ENCODE data around the gene EVC. TPM values are rescaled to one million over a fixed set of nuclear protein-coding genes. Genes with fewer than 3 reads are reported as not detected.

The EVC gene
- polyA plus RNA-seq, 4 donors, result 0.22 to 2.4 (median 1.1) TPM

DNA sequence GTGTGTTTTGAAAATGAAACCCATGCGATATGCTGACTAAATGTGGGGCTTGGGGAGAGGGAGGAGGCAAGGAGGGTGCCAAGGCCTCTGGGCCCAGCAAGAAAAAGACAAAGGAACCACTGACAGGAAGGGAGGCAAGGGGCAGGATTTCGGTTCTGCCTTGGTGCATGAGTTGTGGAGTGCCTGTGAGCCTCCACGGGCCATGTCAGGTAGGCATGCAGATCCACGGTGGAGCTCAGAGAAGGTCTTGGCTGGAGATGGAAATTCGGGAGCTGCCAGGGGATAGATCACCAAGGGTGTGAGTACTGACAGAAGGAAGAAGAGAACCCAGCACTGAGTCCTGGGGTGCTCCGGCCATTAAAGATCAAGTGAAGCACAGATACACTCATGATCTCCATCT lies 6.7 kb upstream of the EVC start:
- H3K27ac ChIP-seq (ENCODE audit: low read depth in 1 of 3, low read length in 2 of 3), result no peak overlapping the region
- H3K27me3 ChIP-seq (ENCODE audit: control insufficient read depth in 3 of 3, insufficient read depth in 3 of 3, low read length in 3 of 3), result peaks cover 2 to 21% (median 4%) of the 10 kb centered on the region in 3 donors
- peaks cover 0 to 4% of the 10 kb centered on the region in 2 donors for H3K9me3 ChIP-seq (ENCODE audit: control insufficient read depth in 2 of 2, insufficient read depth in 1 of 2, low read depth in 1 of 2, low read length in 1 of 2)
- H3K4me1 ChIP-seq (ENCODE audit: control insufficient read depth in 3 of 3, insufficient read depth in 2 of 3, low read depth in 1 of 3, low read length in 2 of 3), result peaks cover 0 to 6% (median 0%) of the 10 kb centered on the region in 3 donors
- 90 to 91% (median 91%) methylated on average over 6 of the region's 6 CpGs for WGBS, 3 donors
- no peak for DNase-seq
- no peak for FAIRE-seq
- H3K4me3 ChIP-seq (ENCODE audit: low read depth in 1 of 3, low read length in 3 of 3), result no peak overlapping the region
- no peaks in the 10 kb centered on the region for H3K36me3 ChIP-seq (ENCODE audit: control insufficient read depth in 3 of 3, insufficient read depth in 2 of 3, low read depth in 1 of 3, low read length in 3 of 3)

DNA sequence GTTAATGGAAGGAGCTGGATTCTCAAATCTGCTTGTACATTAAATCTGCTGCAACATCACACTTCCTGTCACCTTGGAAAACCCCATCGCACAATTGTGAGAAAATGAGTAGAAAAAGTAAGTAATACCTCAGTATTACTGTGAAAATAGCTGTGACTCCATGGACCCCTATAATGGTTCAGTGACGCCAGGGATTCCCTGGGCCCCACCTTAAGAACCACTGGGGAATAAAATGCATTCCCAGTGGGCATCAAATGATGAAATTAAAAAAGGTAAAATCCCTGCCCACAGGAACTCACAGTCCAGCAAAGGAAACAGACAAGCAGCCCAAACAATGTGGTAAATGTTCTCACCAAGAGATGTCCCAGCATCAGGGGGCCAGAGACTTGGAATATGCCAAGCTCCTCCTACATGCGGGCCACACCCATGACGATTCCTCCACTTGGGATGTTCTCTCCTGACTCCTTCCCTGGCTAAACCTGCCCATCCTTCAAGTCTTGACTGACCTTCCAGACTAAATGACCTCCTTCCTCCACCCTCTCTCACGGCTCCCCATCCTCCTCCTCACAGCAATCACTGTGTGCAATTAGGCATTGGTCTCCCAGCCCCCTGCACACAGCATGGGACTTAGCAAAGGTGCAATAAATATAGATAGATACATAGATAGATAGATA lies 5.2 kb upstream of the EVC start:
- Histone ChIP-seq H3K9me3 (ENCODE audit: control insufficient read depth in 2 of 2, insufficient read depth in 1 of 2, low read depth in 1 of 2, low read length in 1 of 2) (peaks cover 0 to 4% of the 10 kb centered on the region in 2 donors), H3K4me3 (ENCODE audit: low read depth in 1 of 3, low read length in 3 of 3) (no peak overlapping the region), H3K27me3 (ENCODE audit: control insufficient read depth in 3 of 3, insufficient read depth in 3 of 3, low read length in 3 of 3) (peaks cover 2 to 35% (median 5%) of the 10 kb centered on the region in 3 donors), H3K36me3 (ENCODE audit: control insufficient read depth in 3 of 3, insufficient read depth in 2 of 3, low read depth in 1 of 3, low read length in 3 of 3) (no peaks in the 10 kb centered on the region), H3K27ac (ENCODE audit: low read depth in 1 of 3, low read length in 2 of 3) (no peak overlapping the region), H3K4me1 (ENCODE audit: control insufficient read depth in 3 of 3, insufficient read depth in 2 of 3, low read depth in 1 of 3, low read length in 2 of 3) (peaks cover 0 to 6% (median 0%) of the 10 kb centered on the region in 3 donors)
- DNase-seq (peak; percentile 10 to 49), FAIRE-seq (no peak)
- WGBS, 3 donors, result 75 to 84% (median 80%) methylated on average over 5 of the region's 5 CpGs

DNA sequence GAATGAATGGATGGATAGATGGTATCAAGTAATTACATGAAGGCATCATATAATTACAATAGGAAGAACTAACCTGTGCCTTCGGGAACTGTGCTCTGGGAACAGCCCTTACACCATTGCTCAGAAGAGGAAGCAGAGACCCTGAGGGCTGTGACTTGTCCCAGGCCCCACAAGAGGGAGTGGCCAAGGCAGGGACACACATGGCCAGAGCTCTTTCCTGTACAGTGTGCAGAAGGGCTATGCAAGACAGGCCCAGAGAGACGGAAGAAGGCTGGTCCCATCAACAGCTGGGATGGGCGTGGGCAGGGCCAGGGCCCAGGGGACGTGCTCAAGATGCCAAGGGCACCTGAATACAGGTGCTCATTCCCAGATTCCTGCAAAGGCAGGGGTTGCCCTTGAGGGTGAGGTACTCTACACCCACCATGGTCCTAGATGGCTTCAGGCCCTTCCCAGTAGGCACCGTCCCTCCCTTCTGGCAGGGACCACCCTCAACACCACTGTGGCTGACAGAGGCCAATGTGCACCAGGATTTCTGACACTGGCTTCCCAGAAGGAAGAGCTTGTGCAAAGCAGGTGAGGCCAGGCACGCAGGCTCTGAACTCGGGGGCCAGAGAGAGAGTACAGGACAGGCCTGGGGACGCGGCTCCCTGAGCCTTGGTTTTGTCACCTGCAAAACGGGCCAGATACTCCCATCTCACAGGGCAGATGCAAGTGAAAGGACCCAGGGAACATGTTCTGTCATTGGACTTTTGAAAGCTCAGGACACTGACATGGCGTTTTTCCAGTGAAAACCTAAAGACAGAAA lies 4.3 kb upstream of the EVC start:
- FAIRE-seq, result no peak
- 87 to 91% (median 88%) methylated on average over 11 of the region's 11 CpGs for WGBS, 3 donors
- Histone ChIP-seq H3K9me3 (ENCODE audit: control insufficient read depth in 2 of 2, insufficient read depth in 1 of 2, low read depth in 1 of 2, low read length in 1 of 2) (peaks cover 0 to 4% of the 10 kb centered on the region in 2 donors), H3K36me3 (ENCODE audit: control insufficient read depth in 3 of 3, insufficient read depth in 2 of 3, low read depth in 1 of 3, low read length in 3 of 3) (no peaks in the 10 kb centered on the region), H3K27ac (ENCODE audit: low read depth in 1 of 3, low read length in 2 of 3) (no peak overlapping the region), H3K4me1 (ENCODE audit: control insufficient read depth in 3 of 3, insufficient read depth in 2 of 3, low read depth in 1 of 3, low read length in 2 of 3) (peaks cover 0 to 6% (median 0%) of the 10 kb centered on the region in 3 donors), H3K4me3 (ENCODE audit: low read depth in 1 of 3, low read length in 3 of 3) (no peak overlapping the region), H3K27me3 (ENCODE audit: control insufficient read depth in 3 of 3, insufficient read depth in 3 of 3, low read length in 3 of 3) (peaks cover 2 to 40% (median 9%) of the 10 kb centered on the region in 3 donors)
- DNase-seq, result no peak

DNA sequence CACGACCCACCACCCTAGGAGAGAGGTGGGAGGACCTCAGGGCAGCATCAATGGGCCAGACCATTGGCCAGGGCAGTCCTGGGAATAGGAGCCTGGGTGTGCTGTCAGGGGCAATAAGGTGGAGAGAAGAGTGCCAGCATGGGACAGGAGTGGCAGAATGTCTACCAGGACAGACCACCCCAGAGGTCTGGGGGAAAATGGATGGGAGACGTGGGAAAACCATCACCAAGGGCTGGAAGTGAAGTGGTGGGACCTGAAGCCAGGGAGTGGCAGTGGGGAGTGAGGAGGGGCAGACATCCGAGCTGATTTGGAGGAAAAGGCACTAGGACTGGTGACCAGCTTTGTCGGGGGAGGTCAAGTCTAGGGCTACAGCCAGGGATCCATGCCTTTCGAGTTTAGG lies 3.6 kb upstream of the EVC start:
- no peak overlapping the region for H3K27ac ChIP-seq (ENCODE audit: low read depth in 1 of 3, low read length in 2 of 3)
- 50 to 55% (median 51%) methylated on average over 5 of the region's 5 CpGs for WGBS, 3 donors
- peaks cover 2 to 47% (median 9%) of the 10 kb centered on the region in 3 donors for H3K27me3 ChIP-seq (ENCODE audit: control insufficient read depth in 3 of 3, insufficient read depth in 3 of 3, low read length in 3 of 3)
- FAIRE-seq (no peak), DNase-seq (no peak)
- peaks cover 0 to 6% (median 0%) of the 10 kb centered on the region in 3 donors for H3K4me1 ChIP-seq (ENCODE audit: control insufficient read depth in 3 of 3, insufficient read depth in 2 of 3, low read depth in 1 of 3, low read length in 2 of 3)
- H3K9me3 ChIP-seq (ENCODE audit: control insufficient read depth in 2 of 2, insufficient read depth in 1 of 2, low read depth in 1 of 2, low read length in 1 of 2), result peaks cover 0 to 4% of the 10 kb centered on the region in 2 donors
- H3K36me3 ChIP-seq (ENCODE audit: control insufficient read depth in 3 of 3, insufficient read depth in 2 of 3, low read depth in 1 of 3, low read length in 3 of 3), result no peaks in the 10 kb centered on the region
- no peak overlapping the region for H3K4me3 ChIP-seq (ENCODE audit: low read depth in 1 of 3, low read length in 3 of 3)

DNA sequence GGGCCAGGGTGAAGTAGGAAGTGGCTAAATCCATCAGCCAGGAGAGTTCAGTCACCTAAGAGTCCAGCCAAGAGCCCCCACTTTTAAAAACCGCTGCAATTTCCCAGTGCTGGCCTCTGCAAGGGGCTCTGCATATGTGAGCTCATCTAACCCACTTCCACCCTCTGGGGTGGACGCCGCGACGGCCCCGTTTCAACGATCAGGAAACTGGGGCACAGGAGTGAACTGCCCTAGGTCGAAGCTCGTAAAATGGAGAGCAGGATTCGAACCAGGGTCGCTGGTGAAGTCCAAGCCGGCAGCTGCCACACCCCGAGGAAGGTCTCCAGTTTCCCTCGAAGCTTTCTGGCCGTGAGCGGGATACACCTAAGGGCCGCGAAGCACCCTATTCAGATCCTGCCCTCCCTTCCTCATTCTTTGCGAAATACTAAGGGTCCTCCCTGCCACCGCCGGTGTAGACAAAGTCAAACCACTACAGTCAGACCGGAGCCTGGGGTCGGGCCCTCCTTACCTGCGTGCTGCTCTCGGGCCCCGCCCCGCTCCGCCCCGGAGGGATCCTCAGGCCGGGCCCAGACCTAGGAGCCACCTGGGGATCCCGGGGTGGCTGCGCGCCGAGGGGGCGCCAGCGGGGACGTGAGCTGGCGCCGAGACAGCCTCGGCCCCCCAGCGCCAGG lies 3.1 kb upstream of the EVC start:
- peaks cover 0 to 4% of the 10 kb centered on the region in 2 donors for H3K9me3 ChIP-seq (ENCODE audit: control insufficient read depth in 2 of 2, insufficient read depth in 1 of 2, low read depth in 1 of 2, low read length in 1 of 2)
- 3 to 12% (median 10%) methylated on average over 41 of the region's 41 CpGs for WGBS, 3 donors
- H3K4me1 ChIP-seq (ENCODE audit: control insufficient read depth in 3 of 3, insufficient read depth in 2 of 3, low read depth in 1 of 3, low read length in 2 of 3), result peaks cover 0 to 6% (median 0%) of the 10 kb centered on the region in 3 donors
- H3K4me3 ChIP-seq (ENCODE audit: low read depth in 1 of 3, low read length in 3 of 3), result peak overlapping the region in 2 of 3 donors; percentile 37 to 47
- no peaks in the 10 kb centered on the region for H3K36me3 ChIP-seq (ENCODE audit: control insufficient read depth in 3 of 3, insufficient read depth in 2 of 3, low read depth in 1 of 3, low read length in 3 of 3)
- no peak for FAIRE-seq
- H3K27ac ChIP-seq (ENCODE audit: low read depth in 1 of 3, low read length in 2 of 3), result peak overlapping the region in 2 of 3 donors; percentile 30 to 56
- DNase-seq, result peak in 1 of 2 donors; percentile 18
- peaks cover 4 to 52% (median 9%) of the 10 kb centered on the region in 3 donors for H3K27me3 ChIP-seq (ENCODE audit: control insufficient read depth in 3 of 3, insufficient read depth in 3 of 3, low read length in 3 of 3)

DNA sequence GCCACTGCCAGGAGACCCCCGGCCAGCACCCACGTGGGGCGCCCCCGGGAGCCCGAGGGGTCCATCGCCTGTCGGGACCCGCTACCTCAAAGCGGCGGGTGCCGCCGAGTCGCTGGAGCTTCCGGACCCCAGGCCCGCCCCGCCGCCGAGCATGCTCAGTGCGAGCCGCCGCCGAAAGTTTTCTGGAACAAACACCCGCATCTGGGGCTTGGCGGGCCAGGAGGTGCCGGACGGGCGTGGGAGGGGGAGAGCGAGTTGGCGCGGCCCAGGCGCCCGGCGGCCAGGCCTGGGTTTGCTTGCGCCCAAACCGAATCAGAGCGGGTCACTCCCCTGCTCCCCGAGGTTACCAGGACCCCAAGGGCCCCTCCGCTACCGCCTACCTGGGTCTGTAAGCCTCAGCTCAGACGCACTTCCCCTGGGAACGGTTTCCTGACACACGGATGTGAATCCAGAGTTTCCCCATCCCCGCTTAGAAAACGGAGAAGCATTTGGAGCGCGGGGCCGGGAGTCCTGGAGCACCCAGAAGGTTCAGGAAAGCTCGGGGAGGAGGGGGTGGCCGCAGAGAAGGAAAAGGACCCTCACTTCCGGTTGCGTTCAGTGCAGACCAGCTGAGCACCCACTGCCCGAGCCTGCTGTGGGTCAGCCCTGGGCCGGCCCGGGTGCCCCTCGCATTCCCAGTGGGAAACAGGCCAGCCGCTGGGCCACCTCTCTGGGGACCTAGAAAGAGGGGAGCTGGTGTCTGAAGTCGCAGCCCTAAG lies 2.4 kb upstream of the EVC start, which contains the start of gene EVC2:
TSS of gene EVC2 (minus strand) at position 111 of the 758 bp plus-strand sequence. CDS start at position 65, 46 bp downstream.
- 12 to 32% (median 22%) methylated on average over 30 to 57 of the region's 57 CpGs for WGBS, 3 donors
- H3K9me3 ChIP-seq (ENCODE audit: control insufficient read depth in 2 of 2, insufficient read depth in 1 of 2, low read depth in 1 of 2, low read length in 1 of 2), result peaks cover 0 to 4% of the 10 kb centered on the region in 2 donors
- H3K27ac ChIP-seq (ENCODE audit: low read depth in 1 of 3, low read length in 2 of 3), result peak within 1 kb of the TSS; percentile 1 to 63 (median 30)
- H3K4me1 ChIP-seq (ENCODE audit: control insufficient read depth in 3 of 3, insufficient read depth in 2 of 3, low read depth in 1 of 3, low read length in 2 of 3), result peaks cover 0 to 6% (median 0%) of the 10 kb centered on the region in 3 donors
- H3K27me3 ChIP-seq (ENCODE audit: control insufficient read depth in 3 of 3, insufficient read depth in 3 of 3, low read length in 3 of 3), result peaks cover 4 to 53% (median 9%) of the 10 kb centered on the region in 3 donors
- DNase-seq, result peak in 1 of 2 donors; percentile 28
- H3K4me3 ChIP-seq (ENCODE audit: low read depth in 1 of 3, low read length in 3 of 3), result peak within 1 kb of the TSS in 2 of 3 donors; percentile 37 to 47
- H3K36me3 ChIP-seq (ENCODE audit: control insufficient read depth in 3 of 3, insufficient read depth in 2 of 3, low read depth in 1 of 3, low read length in 3 of 3), result no peaks in the 10 kb centered on the region
- FAIRE-seq, result no peak

DNA sequence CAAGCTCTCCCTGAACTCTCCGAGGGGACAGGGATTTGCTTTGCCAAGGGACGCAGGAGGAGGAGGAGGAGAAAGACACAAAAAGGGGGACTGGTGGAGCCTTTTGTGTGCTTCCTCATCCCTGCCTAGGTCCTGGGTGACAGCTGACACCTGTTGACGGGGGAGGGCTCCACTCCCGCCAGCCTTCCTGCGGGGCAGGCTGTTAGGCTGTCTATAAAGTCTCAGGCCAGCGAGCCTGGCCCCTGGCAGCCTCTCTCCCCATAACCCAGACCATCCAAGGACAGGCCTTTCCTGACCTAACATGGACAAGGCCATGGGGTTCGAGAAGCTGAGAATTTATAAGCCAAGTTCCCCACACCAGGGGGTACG lies 1.8 kb upstream of the EVC start:
- FAIRE-seq (no peak), DNase-seq (no peak)
- no peak overlapping the region for H3K27ac ChIP-seq (ENCODE audit: low read depth in 1 of 3, low read length in 2 of 3)
- H3K9me3 ChIP-seq (ENCODE audit: control insufficient read depth in 2 of 2, insufficient read depth in 1 of 2, low read depth in 1 of 2, low read length in 1 of 2), result peaks cover 0 to 2% of the 10 kb centered on the region in 2 donors
- H3K27me3 ChIP-seq (ENCODE audit: control insufficient read depth in 3 of 3, insufficient read depth in 3 of 3, low read length in 3 of 3), result peaks cover 4 to 53% (median 9%) of the 10 kb centered on the region in 3 donors
- no peak overlapping the region for H3K4me3 ChIP-seq (ENCODE audit: low read depth in 1 of 3, low read length in 3 of 3)
- WGBS, 3 donors, result 63 to 67% (median 65%) methylated on average over 8 of the region's 8 CpGs
- H3K36me3 ChIP-seq (ENCODE audit: control insufficient read depth in 3 of 3, insufficient read depth in 2 of 3, low read depth in 1 of 3, low read length in 3 of 3), result no peaks in the 10 kb centered on the region
- peaks cover 0 to 6% (median 0%) of the 10 kb centered on the region in 3 donors for H3K4me1 ChIP-seq (ENCODE audit: control insufficient read depth in 3 of 3, insufficient read depth in 2 of 3, low read depth in 1 of 3, low read length in 2 of 3)

Data from small intestine (tissue), 7 donors.